ENCODE results near the gene MEIS2. TPM values are rescaled to one million over a fixed set of nuclear protein-coding genes. Genes with fewer than 3 reads are reported as not detected.

Gene MEIS2
- total RNA-seq, 1 experiment from 2014 or later = 4.2 TPM

DNA sequence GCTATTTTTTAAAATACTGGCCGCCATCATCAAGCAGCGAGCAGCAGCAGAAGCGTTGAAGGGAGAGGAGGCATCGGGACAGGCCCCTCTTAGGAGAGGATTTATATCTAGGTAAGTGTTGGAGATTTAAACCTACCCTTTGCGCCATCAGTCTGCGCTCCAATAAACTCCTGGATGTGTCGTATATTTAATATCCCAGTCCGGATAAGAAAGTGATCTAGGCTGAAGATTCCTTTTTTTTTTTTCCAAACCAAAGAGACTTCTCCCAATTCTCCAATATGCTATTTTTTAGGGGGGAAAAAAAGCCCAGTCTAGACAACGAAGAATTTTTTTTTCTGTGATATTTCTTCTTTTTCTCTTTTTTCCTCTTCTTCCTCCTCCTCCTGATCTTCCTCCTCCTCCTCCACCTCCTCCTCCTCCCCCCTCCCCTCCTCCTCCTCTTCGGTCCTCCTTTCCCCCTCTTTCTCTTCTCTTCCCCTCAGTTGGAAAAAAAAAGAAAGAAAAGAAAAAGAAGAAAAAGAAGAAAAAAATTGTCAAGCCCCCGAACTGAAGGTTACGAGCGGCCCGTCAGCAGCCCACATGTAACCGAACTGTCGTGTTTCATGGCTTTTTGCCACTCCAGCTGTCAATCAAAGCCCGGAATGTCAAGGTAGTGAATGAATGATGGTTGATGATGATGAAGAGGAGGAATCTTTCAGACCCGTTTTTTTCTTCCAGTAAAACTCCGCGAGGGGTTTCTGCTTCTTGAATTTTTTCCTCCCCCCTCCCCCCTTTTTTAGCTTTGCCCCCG lies 835 bp downstream of the MEIS2 start:
- Histone ChIP-seq H3K4me3 (peak overlapping the region; percentile 81), H3K4me1 (replicated peaks) (peaks cover 12% of the 10 kb centered on the region), H3K27me3 (replicated peaks) (peaks cover 3% of the 10 kb centered on the region), H3K36me3 (no peaks in the 10 kb centered on the region), H3K9me3 (replicated peaks) (no peaks in the 10 kb centered on the region), H3K27ac (peak overlapping the region; percentile 93)
- DNase-seq (ENCODE audit: low read depth in 1 of 2, low spot score in 2 of 2) = peak in 1 of 2 experiments; percentile 52

DNA sequence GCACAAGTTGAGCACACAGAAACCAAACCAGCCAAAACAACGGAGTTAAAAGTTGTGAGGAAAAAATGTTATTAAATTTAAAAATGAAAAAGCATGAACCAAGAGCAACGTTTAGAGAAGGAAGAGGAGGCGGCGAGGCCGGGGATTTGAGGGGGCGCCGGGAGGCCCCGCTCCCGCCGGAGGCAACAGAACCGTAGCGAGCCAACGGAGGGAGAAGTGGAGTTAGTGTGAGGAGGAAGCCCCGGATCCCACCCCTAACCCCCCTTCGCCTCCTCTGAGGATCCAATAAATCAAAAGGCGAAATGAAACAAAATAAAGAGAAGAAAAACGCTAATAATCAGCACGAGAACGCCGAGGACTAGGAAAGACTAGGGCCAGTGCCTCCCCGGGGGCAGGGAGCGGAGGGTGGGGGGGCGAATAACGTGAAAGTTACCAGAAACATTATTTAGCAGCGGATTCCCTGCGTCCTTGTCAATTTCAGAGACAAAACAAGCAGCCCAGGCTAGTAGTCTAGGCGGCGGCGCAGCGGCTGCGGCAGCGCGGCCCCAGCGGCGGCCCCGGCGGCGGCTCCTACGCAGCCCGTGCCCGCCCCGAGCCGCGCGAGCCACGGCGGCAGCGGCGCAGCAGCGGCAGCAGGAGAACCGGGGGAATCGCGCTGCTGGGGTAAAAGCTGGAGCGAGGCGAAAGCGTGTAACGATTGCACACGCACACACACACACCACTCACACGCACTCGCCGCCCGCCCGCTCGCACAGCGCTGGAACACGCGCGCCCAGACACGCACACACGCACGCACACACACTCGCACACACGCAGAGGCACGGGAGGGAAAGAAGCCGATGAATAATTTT lies 1.7 kb downstream of the MEIS2 start:
- peak in 1 of 2 experiments; percentile 55 for DNase-seq (ENCODE audit: low read depth in 1 of 2, low spot score in 2 of 2)
- H3K4me1 ChIP-seq (replicated peaks) = peaks cover 12% of the 10 kb centered on the region
- no peaks in the 10 kb centered on the region for H3K36me3 ChIP-seq
- no peaks in the 10 kb centered on the region for H3K9me3 ChIP-seq (replicated peaks)
- H3K27me3 ChIP-seq (replicated peaks) = peaks cover 3% of the 10 kb centered on the region
- H3K4me3 ChIP-seq = peak overlapping the region; percentile 81
- H3K27ac ChIP-seq = no peak overlapping the region

DNA sequence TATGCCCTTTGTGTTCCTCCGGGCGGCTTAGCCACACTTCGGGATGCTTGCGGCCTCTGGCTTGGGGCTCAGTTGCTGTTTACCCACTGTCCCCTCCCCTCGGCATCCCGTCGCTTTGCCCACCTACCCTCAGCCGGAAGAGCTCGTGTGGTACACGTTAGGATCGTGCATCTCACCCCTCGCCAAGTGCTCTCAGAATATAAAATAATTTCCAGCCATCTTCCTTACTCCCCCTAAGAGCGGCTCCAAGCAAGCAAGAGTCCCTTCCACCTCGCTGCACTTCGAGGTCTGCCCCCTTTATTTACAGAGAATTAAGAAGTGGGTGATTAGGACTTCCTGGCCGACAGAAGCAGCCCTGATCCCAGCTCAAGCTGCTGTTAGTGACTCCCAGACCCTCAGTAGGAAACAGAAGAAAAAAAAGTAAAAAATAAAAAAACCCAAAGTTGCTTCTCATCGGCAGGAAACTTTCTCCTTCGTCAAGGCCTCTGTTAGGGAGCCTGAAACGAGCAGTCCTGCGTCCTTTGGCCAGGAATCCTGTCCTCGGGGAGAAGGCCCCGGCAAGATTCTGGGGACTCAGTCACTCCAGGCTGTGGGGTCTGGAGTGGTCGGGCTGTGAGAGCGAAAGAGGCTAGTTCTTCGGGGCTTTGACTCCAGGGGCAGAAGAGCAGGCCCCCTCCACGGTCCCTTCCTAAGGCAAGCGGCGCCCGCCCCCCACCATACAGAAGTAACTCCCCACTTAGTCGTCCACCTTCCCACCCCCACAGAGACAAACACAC lies 3.0 kb downstream of the MEIS2 start:
- peak in 1 of 2 experiments; percentile 16 for DNase-seq (ENCODE audit: low read depth in 1 of 2, low spot score in 2 of 2)
- Histone ChIP-seq H3K27me3 (replicated peaks) (no peaks in the 10 kb centered on the region; the same call in 1 of the 2 replicates), H3K4me3 (peak overlapping the region; percentile 81), H3K4me1 (replicated peaks) (peaks cover 12% of the 10 kb centered on the region), H3K36me3 (peaks cover 6% of the 10 kb centered on the region; the same call in 1 of the 2 replicates), H3K27ac (no peak overlapping the region), H3K9me3 (replicated peaks) (no peaks in the 10 kb centered on the region)

DNA sequence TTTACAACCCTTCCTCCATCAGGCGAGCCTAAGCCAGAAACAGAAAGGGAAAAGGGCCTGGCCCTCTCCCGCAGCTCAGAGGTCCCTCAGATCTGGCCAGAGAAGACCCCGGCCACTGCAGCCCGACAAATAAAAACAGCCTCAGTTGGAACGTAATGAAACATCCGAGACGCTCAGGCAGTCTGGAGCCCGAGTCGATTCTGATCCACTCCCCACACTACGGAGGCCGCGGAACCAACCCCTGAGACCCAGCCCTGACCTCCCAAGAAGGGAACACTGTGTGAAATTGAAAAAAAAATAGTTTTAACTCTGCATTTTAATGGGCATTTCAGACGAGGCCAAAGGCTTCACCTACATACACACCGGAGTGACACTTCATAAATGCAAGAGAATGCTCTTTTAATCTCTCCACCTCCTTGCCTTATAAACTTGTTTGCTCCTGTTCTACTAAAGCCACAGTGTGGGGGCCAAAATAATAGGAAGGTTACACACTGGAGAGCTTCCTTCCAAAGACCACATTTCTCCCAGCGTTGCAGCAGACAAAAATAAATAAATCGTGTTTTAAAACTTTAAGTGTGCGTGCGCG lies 3.7 kb downstream of the MEIS2 start:
- Histone ChIP-seq H3K4me3 (peak overlapping the region; percentile 81; the same call in 1 of the 2 replicates), H3K27me3 (replicated peaks) (no peaks in the 10 kb centered on the region), H3K9me3 (replicated peaks) (no peaks in the 10 kb centered on the region), H3K27ac (no peak overlapping the region), H3K36me3 (peaks cover 9% of the 10 kb centered on the region; the same call in 1 of the 2 replicates), H3K4me1 (replicated peaks) (peaks cover 12% of the 10 kb centered on the region)
- peak in 1 of 2 experiments; percentile 2 for DNase-seq (ENCODE audit: low read depth in 1 of 2, low spot score in 2 of 2)

DNA sequence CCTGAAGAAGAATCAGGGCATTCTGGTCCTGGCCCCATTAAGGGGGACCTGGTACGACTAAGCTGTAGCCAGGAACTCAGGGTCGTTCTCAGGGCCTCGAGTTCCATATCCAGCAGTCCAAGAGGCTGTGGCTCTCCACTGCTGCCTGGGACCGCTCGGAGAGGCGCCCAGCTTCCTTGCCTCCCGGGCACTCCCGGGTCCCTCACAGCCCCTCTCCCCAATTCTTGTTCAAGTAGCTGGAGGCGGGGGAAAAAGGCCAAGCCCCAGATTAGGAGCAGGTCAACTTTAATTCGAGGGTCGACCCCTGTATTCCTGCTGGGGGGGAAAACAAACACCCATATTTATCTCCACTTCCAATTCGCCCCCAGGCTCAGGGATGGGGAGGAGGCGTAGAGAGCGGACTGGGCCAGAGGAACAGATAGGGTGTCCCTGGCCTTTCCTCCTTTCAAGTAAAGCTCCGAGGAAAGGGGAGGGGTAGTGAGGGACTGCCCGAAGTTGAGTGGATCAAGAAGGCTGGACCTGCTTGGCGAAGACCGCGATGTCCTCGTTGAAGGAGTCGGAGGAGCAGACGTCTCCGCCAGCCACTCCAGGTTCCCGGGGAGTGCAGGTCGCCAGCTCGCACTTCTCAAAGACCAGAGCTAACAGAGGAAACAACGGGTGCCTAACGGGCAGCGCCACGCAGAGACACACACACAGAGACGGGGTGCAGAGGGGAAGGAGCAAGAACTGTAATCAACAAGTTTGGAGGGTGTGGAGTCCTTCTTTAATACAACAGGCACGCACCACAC lies 4.4 kb downstream of the MEIS2 start:
- peaks cover 10% of the 10 kb centered on the region; the same call in 1 of the 2 replicates for H3K36me3 ChIP-seq
- no peaks in the 10 kb centered on the region for H3K9me3 ChIP-seq (replicated peaks)
- H3K4me1 ChIP-seq (replicated peaks) = peaks cover 12% of the 10 kb centered on the region
- no peak overlapping the region for H3K4me3 ChIP-seq
- no peak for DNase-seq (ENCODE audit: low read depth in 1 of 2, low spot score in 2 of 2)
- no peaks in the 10 kb centered on the region for H3K27me3 ChIP-seq (replicated peaks)
- no peak overlapping the region for H3K27ac ChIP-seq

DNA sequence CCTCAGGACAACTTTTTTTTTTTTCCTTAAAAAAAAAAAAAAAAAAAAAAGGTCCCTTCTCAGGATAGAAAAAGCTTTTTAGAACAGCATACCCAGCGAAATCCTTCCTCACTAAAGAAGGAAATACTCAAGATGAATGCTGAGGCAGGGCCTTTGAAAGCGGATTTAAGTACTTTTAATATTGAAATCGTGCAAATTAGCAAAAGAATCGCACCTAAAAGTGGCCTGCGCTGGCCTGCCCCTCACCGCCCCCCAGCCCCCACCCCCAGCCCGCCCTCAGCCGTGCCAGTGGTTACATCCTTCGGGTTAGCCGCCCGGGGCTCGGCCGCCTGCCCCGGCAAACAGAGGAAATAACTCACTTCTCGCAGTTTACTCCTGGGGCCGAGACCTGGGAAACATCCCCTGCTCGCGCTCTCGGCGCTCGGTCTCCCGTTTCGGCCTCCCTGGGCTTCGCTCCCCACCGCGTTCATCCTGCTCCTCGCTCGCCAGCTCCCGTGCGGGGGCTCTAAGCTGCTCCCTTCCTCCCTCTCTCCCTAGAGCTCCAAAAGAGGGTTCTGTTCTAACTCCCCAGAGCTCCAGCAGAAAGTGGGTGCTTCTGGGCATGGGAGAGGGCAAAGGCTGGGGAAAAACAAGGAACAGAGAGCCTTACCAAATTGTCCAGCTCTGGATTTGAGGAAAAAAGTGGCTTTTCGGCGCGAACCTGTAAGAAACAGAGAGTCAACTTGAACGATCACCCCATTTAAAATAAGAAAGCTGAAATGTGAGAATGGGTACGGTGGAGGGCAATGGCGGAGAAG lies 5.2 kb downstream of the MEIS2 start:
- DNase-seq (ENCODE audit: low read depth in 1 of 2, low spot score in 2 of 2) = no peak
- H3K27me3 ChIP-seq (replicated peaks) = no peaks in the 10 kb centered on the region
- no peaks in the 10 kb centered on the region for H3K9me3 ChIP-seq (replicated peaks)
- peaks cover 10% of the 10 kb centered on the region; the same call in 1 of the 2 replicates for H3K36me3 ChIP-seq
- no peak overlapping the region for H3K4me3 ChIP-seq
- no peak overlapping the region for H3K27ac ChIP-seq
- H3K4me1 ChIP-seq (replicated peaks) = peaks cover 12% of the 10 kb centered on the region

DNA sequence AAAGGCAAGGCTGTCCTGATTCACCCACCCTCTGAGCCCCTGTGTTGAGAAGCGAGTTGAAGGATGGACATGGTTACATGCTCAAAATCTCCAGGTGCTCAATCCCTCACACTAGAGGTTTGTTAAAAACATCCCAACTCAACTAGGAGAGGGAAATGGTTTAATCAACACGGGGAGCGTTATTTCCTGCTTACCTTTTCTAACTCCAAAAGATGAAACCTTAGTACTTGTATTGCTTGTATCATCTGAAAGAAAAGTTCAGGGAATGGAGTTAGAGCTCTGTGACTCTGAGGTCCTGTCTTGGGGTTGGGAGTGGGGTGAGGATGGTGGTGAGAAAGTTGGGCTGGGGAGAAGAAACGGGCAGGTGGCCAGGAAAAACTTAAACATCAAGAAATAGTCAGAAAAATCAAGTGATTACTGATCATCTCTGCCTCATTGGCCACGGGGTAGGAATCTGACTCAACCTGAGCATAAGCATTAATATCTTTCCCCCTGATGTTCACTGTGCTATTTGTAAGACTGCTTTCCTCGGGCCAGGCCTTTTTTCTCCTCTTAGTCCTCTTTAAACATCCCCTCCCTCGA lies 5.9 kb downstream of the MEIS2 start:
- Histone ChIP-seq H3K27me3 (replicated peaks) (no peaks in the 10 kb centered on the region), H3K27ac (no peak overlapping the region), H3K36me3 (peaks cover 10% of the 10 kb centered on the region; the same call in 1 of the 2 replicates), H3K4me3 (no peak overlapping the region), H3K9me3 (replicated peaks) (no peaks in the 10 kb centered on the region), H3K4me1 (replicated peaks) (peaks cover 12% of the 10 kb centered on the region)
- no peak for DNase-seq (ENCODE audit: low read depth in 1 of 2, low spot score in 2 of 2)

DNA sequence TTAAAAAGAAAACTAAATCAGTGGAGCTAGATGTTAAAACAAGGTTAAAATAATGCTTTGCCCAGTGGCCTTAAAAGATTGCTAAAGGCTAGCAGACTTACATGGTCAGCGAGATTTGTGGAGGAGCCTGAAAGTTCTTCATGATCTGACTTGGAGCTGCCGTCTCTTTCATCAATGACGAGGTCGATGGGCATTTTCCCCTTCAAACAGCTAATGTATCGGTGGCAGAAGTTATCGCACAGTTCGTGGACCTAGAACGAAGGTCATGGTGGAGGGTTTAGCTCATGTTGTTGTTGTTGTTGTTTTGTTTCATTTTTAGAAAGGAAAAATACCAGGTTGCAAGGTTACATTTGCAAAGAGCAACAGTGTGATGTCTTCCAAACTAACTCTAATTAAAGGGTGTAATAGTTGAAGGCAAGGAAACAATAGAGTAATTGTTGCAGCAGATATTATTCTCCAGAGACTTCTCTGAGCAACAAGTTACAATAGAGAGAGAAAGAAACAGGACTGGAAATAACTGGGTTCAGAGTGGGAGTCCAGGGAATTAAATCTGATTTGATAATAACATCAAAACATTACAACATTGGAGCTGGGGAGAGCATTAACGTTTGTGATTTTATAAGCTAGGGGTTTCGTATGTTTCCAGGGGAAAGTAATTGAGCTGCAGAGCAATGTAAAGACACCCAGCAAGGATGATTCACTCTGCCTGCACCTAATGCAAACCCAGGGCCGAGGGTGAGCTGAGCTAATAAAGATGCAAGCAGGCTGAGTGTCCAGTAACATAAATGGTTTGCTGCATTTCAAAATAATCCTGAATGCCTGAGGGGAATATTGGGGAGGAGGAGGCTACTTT lies 6.6 kb downstream of the MEIS2 start:
- H3K36me3 ChIP-seq = peaks cover 10% of the 10 kb centered on the region; the same call in 1 of the 2 replicates
- no peak for DNase-seq (ENCODE audit: low read depth in 1 of 2, low spot score in 2 of 2)
- no peaks in the 10 kb centered on the region for H3K9me3 ChIP-seq (replicated peaks)
- H3K27me3 ChIP-seq (replicated peaks) = no peaks in the 10 kb centered on the region
- no peak overlapping the region for H3K27ac ChIP-seq
- no peak overlapping the region for H3K4me3 ChIP-seq
- peaks cover 12% of the 10 kb centered on the region for H3K4me1 ChIP-seq (replicated peaks)

DNA sequence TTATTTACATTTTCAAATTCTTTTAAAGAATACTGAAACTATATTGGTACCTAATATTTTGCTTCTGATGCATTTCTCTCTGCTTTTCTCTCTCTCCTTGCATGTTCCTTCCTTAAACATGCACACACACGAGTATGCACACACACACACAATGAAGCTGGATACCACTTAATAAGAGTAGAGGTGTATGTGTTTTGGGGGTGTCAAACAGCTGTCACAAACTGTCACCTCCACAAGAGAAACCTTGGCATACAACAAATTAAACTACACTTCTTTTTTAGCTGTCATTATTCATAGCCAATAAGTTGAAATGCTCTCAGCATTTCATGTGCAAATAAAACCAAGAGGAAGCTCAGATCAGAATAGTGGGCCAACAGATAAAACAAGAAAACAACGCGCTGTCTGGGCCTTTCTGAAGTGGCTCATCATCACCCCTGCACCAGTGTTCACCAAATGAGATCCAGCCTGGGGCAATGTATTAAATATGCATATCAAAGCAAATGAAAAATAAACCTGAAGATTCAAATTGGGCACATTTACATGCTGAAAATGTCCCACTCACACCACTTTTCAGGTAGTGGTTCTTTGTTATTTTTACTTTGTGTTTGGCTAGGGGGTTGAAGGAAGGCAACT lies 9.7 kb downstream of the MEIS2 start:
- DNase-seq (ENCODE audit: low read depth in 1 of 2, low spot score in 2 of 2) = no peak
- no peaks in the 10 kb centered on the region for H3K4me1 ChIP-seq (replicated peaks)
- H3K27ac ChIP-seq = no peak overlapping the region
- no peaks in the 10 kb centered on the region for H3K9me3 ChIP-seq (replicated peaks)
- H3K36me3 ChIP-seq = peaks cover 10% of the 10 kb centered on the region; the same call in 1 of the 2 replicates
- H3K4me3 ChIP-seq = no peak overlapping the region
- H3K27me3 ChIP-seq (replicated peaks) = no peaks in the 10 kb centered on the region

DNA sequence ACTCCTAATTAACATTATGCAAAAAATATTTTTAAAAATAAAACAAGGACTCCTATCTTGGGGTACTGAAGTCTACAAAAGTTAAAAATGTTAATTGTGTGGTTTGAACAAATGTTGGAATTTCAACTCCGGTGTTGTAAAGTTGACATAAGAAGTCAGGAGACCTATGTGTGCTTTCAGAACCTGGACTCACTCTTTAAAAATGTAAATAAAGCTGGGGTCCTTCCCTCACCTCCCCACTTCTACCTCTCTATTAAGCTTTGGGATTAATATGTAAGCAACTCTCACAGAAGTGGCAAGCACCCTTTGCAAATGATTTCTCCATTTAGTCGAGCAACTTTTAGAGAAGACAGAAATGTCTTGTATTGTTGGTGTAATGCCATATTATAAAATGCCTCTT lies 11.9 kb downstream of the MEIS2 start:
- no peak overlapping the region for H3K4me3 ChIP-seq
- H3K27ac ChIP-seq = no peak overlapping the region
- H3K9me3 ChIP-seq (replicated peaks) = no peaks in the 10 kb centered on the region
- no peak for DNase-seq (ENCODE audit: low read depth in 1 of 2, low spot score in 2 of 2)
- H3K27me3 ChIP-seq (replicated peaks) = no peaks in the 10 kb centered on the region
- no peaks in the 10 kb centered on the region for H3K4me1 ChIP-seq (replicated peaks)
- H3K36me3 ChIP-seq = peaks cover 9% of the 10 kb centered on the region; the same call in 1 of the 2 replicates
